Activated T-cell treated with anti-CD3 and anti-CD28 coated beads for 48 hours (primary cell): Measurements from ENCODE around the gene HOMER2.
A peak's percentile ranks its signal among the peaks of the same experiment; 100 is the strongest.
"Not testable (repeated sequence)": the region's sequence is repeated elsewhere in the genome, so short reads cannot be mapped to it uniquely, and the experiment has no call there.

Experiments used
- DNase-seq: peaks from one replicate; pipeline ENCODE4 v3.0.0-alpha.2; 2020; ENCODE audit warnings: low read depth

HOMER2 gene

DNA sequence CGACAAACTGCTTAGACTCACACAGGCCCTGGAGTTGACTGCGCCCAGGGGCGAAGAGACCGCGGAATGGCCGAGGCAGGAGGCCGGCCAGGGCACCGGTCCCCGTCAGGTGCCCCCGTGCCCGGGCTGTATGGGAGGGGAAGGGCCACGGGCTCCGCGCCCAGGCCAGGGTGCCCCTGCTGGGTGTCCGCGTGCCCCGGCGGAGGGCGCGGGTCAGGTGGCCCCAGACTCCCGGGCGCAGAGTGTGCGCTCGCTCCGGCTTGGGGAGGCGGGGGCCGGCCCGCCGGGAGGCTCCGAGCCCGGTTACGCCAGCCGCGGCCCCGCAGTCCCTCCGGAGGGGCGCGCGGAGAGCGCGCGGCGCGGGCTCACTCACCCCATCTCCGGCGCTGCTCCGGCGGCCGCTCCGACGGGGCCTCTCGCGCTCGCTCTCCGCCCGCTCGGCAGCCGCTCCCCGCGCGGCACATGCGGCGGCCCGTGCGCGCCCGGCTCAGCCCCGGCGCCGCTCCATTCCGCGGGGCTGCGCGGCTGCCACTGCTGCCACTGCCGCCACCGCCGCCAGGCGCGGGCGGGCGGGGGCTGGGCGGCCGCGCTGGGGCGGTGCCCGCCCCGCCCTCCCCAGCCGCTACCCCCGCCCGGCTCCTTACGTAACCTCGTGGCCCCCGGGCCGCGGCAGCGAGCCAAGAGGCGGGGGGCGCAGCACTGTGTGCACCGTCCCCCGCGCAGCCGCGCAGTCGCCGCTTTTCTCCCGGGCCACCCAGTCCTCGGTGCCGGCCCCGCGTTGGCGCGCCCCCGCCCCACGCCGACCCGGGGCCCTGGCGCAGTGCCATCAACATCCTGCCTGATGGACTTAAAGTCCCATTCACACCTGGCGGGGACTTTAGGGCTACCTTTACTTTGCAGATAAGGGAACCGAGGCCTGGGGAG, at the start of gene HOMER2:
TSS of gene HOMER2 (minus strand) at position 563 of the 924 bp plus-strand sequence. CDS start at position 378, 185 bp downstream.
- no peak for DNase-seq

- not testable (repeated sequence) for DNase-seq
Measured at GRCh38 chr15:83000672-83001031, 48.1 kb upstream of the HOMER2 start.

- DNase-seq = no peak
Measured at GRCh38 chr15:82999905-83000671, 47.6 kb upstream of the HOMER2 start.

DNA sequence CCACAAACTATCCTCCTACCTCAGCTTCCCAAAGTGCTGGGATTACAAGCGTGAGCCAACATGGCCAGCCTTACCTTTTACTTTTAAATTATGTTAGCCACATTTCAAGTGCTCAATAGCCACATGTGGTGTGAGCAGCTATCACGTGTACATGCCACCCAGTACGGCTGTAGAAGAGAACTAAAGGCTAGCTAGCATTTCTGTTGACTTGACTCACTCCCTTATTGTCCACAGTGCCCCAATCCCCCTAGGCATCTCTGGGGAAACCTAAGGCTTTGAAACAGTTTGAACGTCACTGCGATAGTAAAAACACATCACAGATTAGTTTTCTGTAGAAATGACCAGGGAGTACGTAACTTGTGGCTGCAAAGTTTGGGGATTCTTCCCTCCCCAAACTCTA, 46.9 kb upstream of the HOMER2 start:
- DNase-seq = no peak

DNA sequence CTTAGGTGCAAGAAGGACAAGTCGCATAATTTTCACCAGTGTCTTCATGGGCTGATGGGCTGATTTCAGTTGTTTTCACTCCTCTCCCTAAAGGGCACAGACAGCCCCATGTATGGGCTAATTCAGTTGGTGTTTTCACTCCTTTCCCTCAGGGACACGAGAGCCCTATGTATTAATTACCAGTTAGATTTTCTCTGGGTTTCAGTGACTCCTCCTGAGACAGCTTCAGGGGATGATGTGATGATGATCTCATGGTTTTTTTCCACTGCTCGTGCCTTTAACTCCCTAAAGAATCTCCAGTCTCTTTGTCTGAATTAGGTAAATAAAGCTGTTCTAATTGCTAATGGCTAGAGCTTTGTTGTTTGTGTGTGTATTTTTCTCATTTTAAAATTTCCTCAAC, 43.4 kb upstream of the HOMER2 start:
- DNase-seq = no peak

DNA sequence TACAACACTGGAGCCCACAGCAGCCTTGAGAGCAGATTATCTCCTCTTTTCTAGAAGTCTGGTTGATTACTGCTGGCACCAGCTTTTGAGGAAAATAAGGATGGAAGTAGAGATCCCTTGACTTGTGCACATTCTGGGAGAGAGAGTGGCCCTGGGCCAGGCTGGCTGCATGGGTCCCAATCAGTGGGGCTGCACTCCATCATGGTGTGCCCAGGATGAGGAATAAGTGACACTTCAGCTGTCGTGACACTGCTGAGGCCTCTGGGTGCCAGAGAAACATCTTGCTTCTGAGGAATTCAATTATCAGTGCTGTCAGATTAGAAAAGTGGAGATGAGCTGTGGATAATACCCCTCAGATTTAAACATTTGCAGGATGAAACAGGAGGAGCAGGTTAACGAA, 42.6 kb upstream of the HOMER2 start:
- DNase-seq = no peak

DNA sequence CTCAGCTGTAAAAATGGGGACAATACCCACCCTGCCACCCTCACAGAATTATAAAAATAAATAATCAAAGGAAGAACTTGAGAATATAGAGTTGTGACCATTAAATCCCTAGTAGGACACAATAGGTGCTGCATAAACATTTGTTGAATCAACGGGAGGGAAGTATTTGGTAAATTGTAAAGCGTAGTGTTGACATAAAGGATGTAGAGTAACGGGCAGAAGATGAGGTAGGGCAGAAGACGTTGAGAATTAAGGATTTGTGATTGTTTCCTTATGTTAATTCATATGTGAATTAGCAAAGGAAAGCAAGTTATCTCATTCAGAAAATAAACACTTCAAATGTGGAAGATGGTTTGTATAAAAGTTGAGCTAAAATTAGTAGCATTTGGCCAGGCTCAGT, 40.6 kb upstream of the HOMER2 start:
- DNase-seq = no peak

- DNase-seq = no peak
Measured at GRCh38 chr15:82992436-82992998, 40.0 kb upstream of the HOMER2 start.

- no peak for DNase-seq
Measured at GRCh38 chr15:82986442-82986780, 33.9 kb upstream of the HOMER2 start.

DNA sequence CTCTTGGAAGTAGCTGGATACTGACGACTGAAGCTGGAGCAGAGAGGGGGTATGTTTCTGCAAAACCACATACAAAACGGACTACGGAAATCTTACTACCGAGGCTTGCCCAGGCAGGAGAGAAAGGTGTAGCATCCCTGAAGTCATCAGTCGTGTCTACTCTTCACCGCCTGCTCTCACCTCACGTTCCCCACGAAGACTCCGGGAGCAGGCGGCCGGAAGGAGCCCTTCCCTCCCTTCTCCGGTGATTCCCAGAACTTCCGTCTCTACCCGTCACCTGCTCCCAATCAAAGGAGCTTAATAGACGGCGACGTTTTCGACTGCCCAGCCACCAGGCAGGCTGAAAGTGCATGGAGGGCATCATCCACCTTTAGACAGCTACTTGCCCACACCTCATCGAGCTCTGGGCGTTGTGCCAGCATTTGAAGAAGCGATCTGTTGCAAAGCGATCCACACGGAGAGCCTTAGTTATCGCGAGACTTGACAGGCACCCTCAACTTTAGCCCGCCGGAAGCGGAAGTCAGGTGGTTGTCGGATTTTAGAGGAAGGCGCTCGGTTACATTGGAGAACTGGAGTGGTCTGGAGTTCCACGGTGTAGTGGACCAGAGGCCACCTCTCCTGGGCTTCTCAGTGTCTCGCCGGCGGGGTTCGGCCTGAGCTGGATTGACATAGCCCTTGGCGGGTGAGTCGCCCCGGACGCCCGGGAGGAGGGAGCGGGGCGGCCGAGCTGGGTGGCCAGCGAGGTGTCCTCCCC, 33.3 kb upstream of the HOMER2 start, which contains the start of gene RAMAC:
TSS of gene RAMAC (plus strand) at position 523 of the 754 bp plus-strand sequence. CDS start 2,809 bp downstream, outside the sequence.
- peak; percentile 82 for DNase-seq

DNA sequence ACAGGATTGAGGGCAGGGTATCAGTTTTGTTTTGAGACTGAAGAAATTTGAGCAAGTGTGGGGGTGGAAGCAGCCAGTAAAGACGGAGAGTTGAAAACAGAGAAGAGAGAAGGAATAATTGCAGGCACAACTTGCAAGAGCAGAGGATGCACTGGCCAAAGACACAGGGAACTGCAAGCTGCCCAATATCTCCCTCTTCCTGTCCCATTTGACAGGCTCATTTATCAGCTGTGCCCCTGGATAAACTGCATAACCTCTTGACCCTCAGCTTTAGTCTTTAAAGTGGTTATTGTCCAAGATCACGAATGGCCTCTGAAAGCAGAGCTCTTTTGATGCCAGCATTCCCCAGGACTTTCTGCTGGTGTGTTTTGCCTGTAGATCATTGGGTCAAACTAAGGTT, 28.5 kb upstream of the HOMER2 start:
- no peak for DNase-seq

- no peak for DNase-seq
Measured at GRCh38 chr15:82979726-82980125, 27.2 kb upstream of the HOMER2 start.

- DNase-seq = no peak
Measured at GRCh38 chr15:82978438-82978837, 25.9 kb upstream of the HOMER2 start.

DNA sequence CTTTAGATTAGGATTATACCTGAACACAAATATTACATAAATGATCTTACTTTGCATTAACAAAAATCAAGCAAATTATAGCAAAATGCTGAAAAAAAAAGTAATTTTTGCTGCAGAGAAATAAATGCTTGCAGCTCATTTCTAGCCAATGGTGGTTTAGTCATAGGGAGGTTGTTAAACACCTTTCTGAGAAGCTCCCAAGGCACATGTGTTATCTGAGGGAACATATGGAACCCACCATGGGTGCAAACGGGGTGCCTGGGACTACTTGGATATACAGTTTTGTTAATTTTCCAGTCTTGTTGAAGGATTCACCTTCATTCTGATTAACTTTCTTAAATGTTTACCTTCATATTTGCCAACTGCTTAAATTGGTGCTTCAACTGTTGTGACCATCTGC, 24.6 kb upstream of the HOMER2 start:
- DNase-seq = no peak

GRCh38 chr15:82972990-82973389, 20.5 kb upstream of the HOMER2 start:
- no peak for DNase-seq

DNA sequence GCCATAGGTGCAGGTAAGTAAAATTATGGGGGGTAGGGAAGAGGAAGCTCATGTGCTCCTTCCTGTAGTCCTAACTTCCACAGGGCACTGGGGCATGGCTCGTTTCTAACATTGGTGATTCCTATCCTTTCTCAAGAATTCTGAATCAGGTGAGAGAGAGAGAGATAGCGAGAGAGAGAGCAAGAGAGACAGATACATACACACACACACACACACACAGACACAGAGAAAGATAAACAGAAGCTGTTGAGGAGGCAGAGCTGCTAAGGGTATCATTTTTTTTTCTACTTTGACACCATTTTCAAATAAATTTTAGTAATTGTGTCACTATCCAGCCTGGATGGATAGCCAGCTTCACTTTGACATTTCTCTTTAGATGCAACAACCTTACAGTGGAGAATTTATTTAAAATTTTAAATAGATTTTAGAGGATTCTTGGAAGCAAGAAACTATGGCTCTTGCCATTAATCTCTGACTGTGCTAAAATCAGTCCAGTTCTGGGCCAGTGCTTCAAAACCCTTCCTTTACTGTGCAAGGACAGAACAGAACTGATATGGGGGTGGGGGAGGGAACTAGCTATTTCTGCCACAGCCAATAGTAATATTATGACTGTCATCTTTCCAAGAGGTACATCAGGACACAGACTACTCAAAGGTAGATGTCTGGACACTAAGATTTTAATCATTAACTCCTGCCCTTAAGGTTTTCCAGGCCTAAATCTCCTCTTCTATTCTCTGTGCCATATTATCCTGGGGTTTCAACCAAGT, 18.9 kb upstream of the HOMER2 start:
- DNase-seq = no peak

- no peak for DNase-seq
Measured at GRCh38 chr15:82970696-82971095, 18.2 kb upstream of the HOMER2 start.

DNA sequence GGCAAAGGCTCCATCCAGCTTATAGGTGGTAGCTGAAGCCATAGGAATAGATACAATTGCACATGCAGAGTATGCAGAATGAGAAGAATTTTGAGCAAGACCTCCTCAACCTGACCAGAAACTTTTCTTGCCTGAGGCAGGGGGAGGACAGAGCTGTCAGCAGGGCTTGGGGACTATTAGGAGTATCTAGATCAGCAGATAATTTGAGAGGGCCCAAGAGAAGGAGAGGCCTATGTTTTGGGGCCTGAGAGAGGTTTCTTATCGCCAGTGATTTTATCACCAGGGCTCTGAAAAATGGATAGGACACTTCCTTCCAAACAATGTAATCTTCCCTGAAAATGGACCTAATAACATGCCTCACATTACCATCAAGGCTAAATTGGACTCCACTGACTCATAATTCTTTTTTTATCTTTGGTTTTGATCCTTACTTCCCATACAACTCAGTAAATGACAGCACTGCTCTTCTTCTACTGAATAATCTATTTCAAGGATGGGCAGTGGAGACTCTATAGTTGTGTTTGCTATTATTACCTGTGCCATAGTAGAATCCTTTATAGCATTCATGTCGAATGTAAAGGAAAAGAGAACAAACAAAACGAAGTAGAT, 17.7 kb upstream of the HOMER2 start:
- DNase-seq = no peak

DNA sequence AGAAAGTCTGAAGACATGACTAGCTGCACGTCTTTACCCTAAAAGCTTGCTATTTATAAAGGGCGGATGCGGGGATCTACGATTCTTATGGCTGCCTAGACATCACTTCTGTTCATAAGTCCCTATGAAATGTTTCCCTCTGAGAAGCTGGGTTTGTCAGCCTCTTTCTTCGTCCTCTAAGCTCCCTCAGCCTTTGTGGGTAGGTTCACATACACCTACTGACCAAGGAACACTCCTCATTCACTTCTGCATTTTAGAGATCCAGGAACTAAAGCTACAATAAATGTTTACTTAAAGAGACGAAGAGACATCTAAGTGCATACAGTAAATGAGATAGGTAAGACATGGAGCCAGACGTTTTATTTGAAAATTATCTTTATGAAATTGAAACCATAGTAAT, 16.8 kb upstream of the HOMER2 start:
- DNase-seq = no peak

DNA sequence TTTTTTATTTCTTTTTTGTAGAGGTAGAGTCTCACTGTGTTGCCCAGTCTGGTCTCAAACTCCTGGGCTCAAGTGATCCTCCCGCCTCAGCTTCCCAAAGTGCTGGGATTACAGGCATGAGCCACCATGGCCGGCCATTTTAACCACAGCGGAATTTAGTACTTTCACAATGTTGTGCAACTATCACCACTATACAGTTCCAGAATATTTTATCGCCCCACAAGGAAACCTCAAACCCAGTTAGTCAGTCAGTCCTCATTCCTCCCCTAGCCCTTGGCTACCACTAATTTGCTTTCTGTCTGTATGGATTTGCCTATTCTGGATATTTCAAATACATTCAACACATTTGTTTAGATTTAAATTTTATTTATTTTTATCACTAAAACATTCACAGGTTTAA, 15.5 kb upstream of the HOMER2 start:
- no peak for DNase-seq

- peak; percentile 8 for DNase-seq
Measured at GRCh38 chr15:82966671-82967071, 14.2 kb upstream of the HOMER2 start.
